KOPT-K1 (cell line): ENCODE data around the gene MRPL58.
A peak's percentile ranks its signal among the peaks of the same experiment; 100 is the strongest.
"Not testable (repeated sequence)": the region's sequence is repeated elsewhere in the genome, so short reads cannot be mapped to it uniquely, and the experiment has no call there.

Source experiments
- H3K27ac ChIP-seq: fragments of 200-600 bp; sonication (generic); 2 replicates; pipeline ENCODE4 v1.5.1; 2016; ENCODE audit warnings: antibody characterized with exemption, mild to moderate bottlenecking, low read depth, low read length; ENCODE audit not compliant: poor library complexity, severe bottlenecking
- H3K36me3 ChIP-seq: fragments of 200-600 bp; sonication (generic); 2 replicates; pipeline ENCODE4 v1.5.1; 2017; ENCODE audit warnings: antibody characterized with exemption, mild to moderate bottlenecking, low read length, moderate library complexity; ENCODE audit not compliant: insufficient read depth
- H3K9me3 ChIP-seq: fragments of 200-600 bp; sonication (generic); 2 replicates; pipeline ENCODE4 v1.5.1; 2017; ENCODE audit warnings: antibody characterized with exemption, low read length, mild to moderate bottlenecking; ENCODE audit not compliant: insufficient read depth, poor library complexity, severe bottlenecking

The MRPL58 gene

GRCh38 chr17:75012346-75013091 lies at the start of gene MRPL58:
Gene MRPL58 (plus strand): TSS chr17:75012670. CDS start chr17:75012687, 17 bp downstream.
- Histone ChIP-seq H3K9me3 (no peaks in the 10 kb centered on the region), H3K36me3 (peaks cover 20% of the 10 kb centered on the region), H3K27ac (peak within 1 kb of the TSS; percentile 79)

- Histone ChIP-seq H3K27ac (no peak overlapping the region), H3K9me3 (no peaks in the 10 kb centered on the region), H3K36me3 (no peaks in the 10 kb centered on the region)
Measured at GRCh38 chr17:74963656-74964055, 48.8 kb upstream of the MRPL58 start.

- no peaks in the 10 kb centered on the region for H3K36me3 ChIP-seq
- H3K9me3 ChIP-seq = no peaks in the 10 kb centered on the region
- H3K27ac ChIP-seq = no peak overlapping the region
Measured at GRCh38 chr17:74964246-74964761, 48.2 kb upstream of the MRPL58 start.

- Histone ChIP-seq H3K9me3 (no peaks in the 10 kb centered on the region), H3K36me3 (no peaks in the 10 kb centered on the region), H3K27ac (no peak overlapping the region)
Measured at GRCh38 chr17:74964988-74965622, 47.4 kb upstream of the MRPL58 start.

DNA sequence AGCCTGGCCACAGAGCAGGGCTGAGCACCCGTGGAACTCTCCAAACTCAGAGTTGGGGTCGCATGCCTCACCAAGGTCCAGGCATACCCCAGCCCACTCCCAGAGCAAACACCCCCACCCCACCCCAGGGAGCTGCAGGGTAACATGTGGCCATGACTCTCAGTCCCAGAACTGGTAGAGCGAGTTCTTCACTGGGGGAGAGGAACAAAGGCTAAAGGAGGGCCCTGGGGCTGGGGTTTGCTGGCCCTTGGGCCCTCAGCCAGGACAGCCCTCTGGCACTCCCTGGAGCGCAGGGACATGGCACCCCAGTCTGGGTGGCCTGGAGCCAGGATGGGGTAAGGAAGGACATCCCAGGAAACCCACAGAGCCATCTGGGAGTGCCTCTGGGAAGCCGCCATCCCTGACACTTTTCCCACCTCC lies 44.1 kb upstream of the MRPL58 start:
- Histone ChIP-seq H3K9me3 (no peaks in the 10 kb centered on the region), H3K27ac (no peak overlapping the region), H3K36me3 (no peaks in the 10 kb centered on the region)

DNA sequence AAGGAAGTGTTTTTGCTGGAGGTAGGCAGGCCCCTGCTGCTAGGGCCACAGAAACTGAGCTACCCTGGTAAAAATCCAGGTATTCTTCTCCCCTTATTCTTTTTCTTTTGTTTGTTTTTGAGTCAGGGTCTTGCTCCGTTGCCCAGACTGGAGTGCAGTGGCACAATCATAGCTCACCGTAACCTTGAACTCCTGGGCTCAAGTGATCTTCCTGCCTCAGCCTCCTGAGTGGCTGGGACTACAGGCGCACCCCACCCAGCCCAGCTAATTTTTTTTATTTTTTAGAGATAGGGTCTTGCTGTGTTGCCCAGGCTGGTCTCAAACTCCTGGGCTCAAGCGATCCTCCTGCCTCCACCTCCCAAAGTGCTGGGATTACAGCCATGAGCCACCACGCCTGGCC lies 43.0 kb upstream of the MRPL58 start:
- not testable (repeated sequence) for H3K27ac ChIP-seq, H3K9me3 ChIP-seq, H3K36me3 ChIP-seq

DNA sequence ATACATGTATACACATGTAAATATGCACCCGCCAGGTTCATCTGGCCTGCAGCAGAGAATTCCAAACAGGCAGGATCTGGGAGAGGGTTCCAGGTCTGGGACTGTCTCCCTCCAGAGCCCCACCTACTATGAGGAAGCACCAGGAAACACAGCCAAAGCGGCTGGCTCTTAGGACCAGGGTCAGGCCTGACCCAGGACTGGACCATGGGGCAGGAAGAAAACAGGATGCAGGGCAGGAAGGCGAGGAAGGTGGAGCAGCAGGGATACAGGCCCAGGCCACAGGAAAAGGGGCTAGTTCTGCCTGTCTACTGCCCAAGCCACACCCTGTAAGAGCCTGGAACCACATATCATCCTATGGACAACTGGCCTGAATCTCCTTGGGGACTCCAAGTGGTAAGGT lies 42.1 kb upstream of the MRPL58 start:
- Histone ChIP-seq H3K36me3 (no peaks in the 10 kb centered on the region), H3K27ac (no peak overlapping the region)

GRCh38 chr17:74971069-74971841 lies 41.2 kb upstream of the MRPL58 start:
- H3K36me3 ChIP-seq = no peaks in the 10 kb centered on the region
- no peak overlapping the region for H3K27ac ChIP-seq
- no peaks in the 10 kb centered on the region for H3K9me3 ChIP-seq

More for the DNA sequence above, 42.1 kb upstream of the MRPL58 start:
- no peaks in the 10 kb centered on the region for H3K9me3 ChIP-seq

DNA sequence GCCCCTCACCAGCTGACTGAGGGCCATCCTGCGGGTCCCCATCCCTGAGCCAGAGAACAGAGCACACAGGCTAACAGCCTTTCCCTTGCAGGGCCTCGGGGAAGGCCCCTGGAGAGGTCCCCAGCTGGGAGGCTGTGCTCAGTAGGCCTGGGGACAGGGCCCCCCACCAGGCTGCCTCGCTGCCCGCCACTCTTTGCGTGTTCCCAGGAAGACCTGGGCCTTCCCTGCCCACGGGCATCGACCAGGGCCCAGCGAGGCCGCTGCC lies 40.7 kb upstream of the MRPL58 start:
- Histone ChIP-seq H3K36me3 (no peaks in the 10 kb centered on the region), H3K9me3 (no peaks in the 10 kb centered on the region), H3K27ac (no peak overlapping the region)

GRCh38 chr17:74972107-74972972 lies 40.1 kb upstream of the MRPL58 start, which contains the start of gene HID1:
Gene HID1 (minus strand): TSS chr17:74972759. CDS start chr17:74972656, 103 bp downstream.
- Histone ChIP-seq H3K27ac (no peak within 1 kb of the TSS), H3K9me3 (no peaks in the 10 kb centered on the region), H3K36me3 (no peaks in the 10 kb centered on the region)

DNA sequence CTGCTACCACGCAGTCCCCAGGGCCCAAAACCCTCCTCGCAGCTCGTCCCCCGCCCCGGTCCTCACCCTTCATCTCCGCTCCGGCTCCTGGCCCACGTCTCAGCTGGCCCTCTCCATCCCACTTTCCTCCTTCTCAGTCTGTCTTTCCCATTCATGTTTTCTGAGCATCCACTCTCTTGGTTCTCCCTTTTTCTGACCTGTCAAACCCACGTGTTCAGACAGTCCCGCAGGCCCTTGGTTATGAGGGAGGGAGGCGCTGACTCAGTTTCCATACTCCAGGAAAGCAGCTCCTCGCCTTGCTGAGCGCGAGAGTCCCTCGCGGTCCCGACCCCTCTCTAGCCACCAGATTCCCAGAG lies 39.5 kb upstream of the MRPL58 start:
- no peaks in the 10 kb centered on the region for H3K36me3 ChIP-seq
- no peak overlapping the region for H3K27ac ChIP-seq
- no peaks in the 10 kb centered on the region for H3K9me3 ChIP-seq

DNA sequence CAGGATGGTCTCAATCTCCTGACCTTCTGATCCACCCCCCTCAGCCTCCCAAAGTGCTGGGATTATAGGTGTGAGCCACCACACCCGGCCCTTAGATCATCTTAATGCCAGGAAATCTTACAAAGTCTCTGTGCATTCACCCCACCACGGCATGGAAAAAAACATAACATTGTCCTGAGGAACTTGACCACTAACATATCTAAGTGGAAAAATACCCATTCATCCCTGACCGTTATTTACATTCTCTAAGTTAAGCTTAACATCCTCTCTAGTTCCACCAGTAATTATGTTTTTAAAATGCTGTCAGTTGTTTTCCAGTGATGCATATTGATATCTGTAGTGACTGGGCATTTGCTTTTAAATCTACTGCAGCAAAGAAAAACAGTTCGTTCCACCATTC lies 36.5 kb upstream of the MRPL58 start:
- no peak overlapping the region for H3K27ac ChIP-seq
- no peaks in the 10 kb centered on the region for H3K9me3 ChIP-seq
- no peaks in the 10 kb centered on the region for H3K36me3 ChIP-seq

DNA sequence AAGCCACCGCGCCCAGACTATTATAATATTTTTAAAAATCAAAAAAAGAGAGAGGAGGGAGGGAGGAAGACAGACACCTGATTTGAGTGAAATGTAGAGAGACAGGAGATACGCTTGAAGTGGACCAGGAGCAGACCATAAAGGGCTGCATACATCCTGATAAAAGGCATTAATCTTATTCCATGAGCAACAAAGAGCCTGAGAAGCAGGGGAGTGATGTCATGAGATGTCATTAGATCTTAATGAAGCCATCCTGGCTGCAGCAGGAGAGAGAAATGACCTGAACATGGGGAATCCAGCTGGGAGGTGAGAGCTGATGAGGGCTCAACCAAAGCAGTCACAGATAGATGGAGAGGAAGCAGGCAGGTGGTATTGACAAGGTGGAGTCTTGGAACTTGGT lies 34.7 kb upstream of the MRPL58 start:
- no peak overlapping the region for H3K27ac ChIP-seq
- H3K9me3 ChIP-seq = no peaks in the 10 kb centered on the region

GRCh38 chr17:74978240-74978639 lies 34.2 kb upstream of the MRPL58 start:
- Histone ChIP-seq H3K27ac (no peak overlapping the region), H3K36me3 (no peaks in the 10 kb centered on the region), H3K9me3 (no peaks in the 10 kb centered on the region)

More for the DNA sequence above, 34.7 kb upstream of the MRPL58 start:
- no peaks in the 10 kb centered on the region for H3K36me3 ChIP-seq
